Spleen (tissue), 11 donors: ENCODE results near the gene PRDM16. TPM values are rescaled to one million over a fixed set of nuclear protein-coding genes. Genes with fewer than 3 reads are reported as not detected.

Source experiments
- DNase-seq: peaks from one replicate; pipeline ENCODE4 v3.0.0-alpha.2; 2020
- H3K27ac ChIP-seq, 8 donors: fragments of 200-600 bp; sonication (generic) in 7 of 8; 1 replicate in 4 of 8; 2 replicates in 4 of 8; pipeline versions ENCODE4 v1.5.0 to v1.8.0; 2016 to 2021; ENCODE audit warnings: inconsistent platforms in 4 of 8, mild to moderate bottlenecking in 4 of 8, moderate library complexity in 1 of 8
- H3K27me3 ChIP-seq, 7 donors: fragments of 200-600 bp; sonication (generic) in 6 of 7; replicated peaks in 1 of 7; 1 replicate in 4 of 7; 2 replicates in 3 of 7; pipeline versions ENCODE4 v1.5.0 to v1.8.0; 2016 to 2021; ENCODE audit warnings: inconsistent platforms in 3 of 7, mild to moderate bottlenecking in 1 of 7
- H3K36me3 ChIP-seq, 6 donors: fragments of 200-600 bp; sonication (generic) in 5 of 6; 1 replicate in 4 of 6; 2 replicates in 2 of 6; pipeline versions ENCODE4 v1.5.0 to v1.8.0; 2016 to 2021; ENCODE audit warnings: inconsistent platforms in 2 of 6
- H3K4me1 ChIP-seq, 6 donors: fragments of 200-600 bp; sonication (generic) in 5 of 6; 1 replicate in 3 of 6; 2 replicates in 3 of 6; pipeline versions ENCODE4 v1.5.0 to v1.8.0; 2016 to 2021; ENCODE audit warnings: inconsistent platforms in 3 of 6
- H3K4me3 ChIP-seq, 8 donors: fragments of 200-600 bp; sonication (generic) in 7 of 8; 1 replicate in 4 of 8; 2 replicates in 4 of 8; pipeline versions ENCODE4 v1.5.0 to v1.8.0; 2016 to 2021; ENCODE audit warnings: inconsistent platforms in 4 of 8, mild to moderate bottlenecking in 4 of 8, moderate library complexity in 2 of 8
- H3K9me3 ChIP-seq, 8 donors: fragments of 200-600 bp; sonication (generic) in 7 of 8; 1 replicate in 4 of 8; 2 replicates in 4 of 8; pipeline versions ENCODE4 v1.5.0 to v1.8.0; 2016 to 2021; ENCODE audit warnings: inconsistent platforms in 4 of 8
- CTCF ChIP-seq, 11 experiments: fragments of 200-600 bp in 7 of 11; fragments of 450-650 bp in 4 of 11; sonication (generic) in 4 of 11; IDR thresholded peaks in 8 of 11; conservative IDR thresholded peaks in 3 of 11; 1 replicate in 7 of 11; 2 replicates in 4 of 11; pipeline versions ENCODE4 v1.4.0 to v1.8.0; 2016 to 2021; ENCODE audit warnings: antibody characterized with exemption in 11 of 11, inconsistent platforms in 4 of 11, mild to moderate bottlenecking in 1 of 11
- POLR2A ChIP-seq, 3 donors: fragments of 450-650 bp; IDR thresholded peaks; one replicate each; pipeline ENCODE4 v1.5.1; 2017; ENCODE audit warnings: antibody characterized with exemption in 3 of 3, mild to moderate bottlenecking in 1 of 3
- POLR2AphosphoS5 ChIP-seq, 3 donors: sonication (generic); formaldehyde crosslinking; IDR thresholded peaks; one replicate each; pipeline ENCODE4 v1.5.1; 2017; ENCODE audit warnings: antibody characterized with exemption in 3 of 3
- WGBS, 5 donors: extraction: QIAGEN DNeasy Blood & Tissue Kit in 3 of 5; methylation state at CpG; one replicate each; pipeline versions ENCODE4 v1.1.5 to v1.1.7; 2013 to 2018; 5-methylcytosine and 5-hydroxymethylcytosine counted together
- intact Hi-C: fragments of 100-400 bp; cut with DNase I; formaldehyde crosslinking; loops from one replicate; pipeline ENCODE4 v1.15.0; 2023; ENCODE audit warnings: low total_unique reads
- polyA plus RNA-seq, 3 donors: library from polyadenylated mRNA; stranded (reverse); fragments of 200-250 nt; gene quantifications; one replicate each; pipeline ENCODE4 v1.2.1, GENCODE V29; 2013
- total RNA-seq, 7 donors: library from RNA; depleted of rRNA in 3 of 7; stranded (reverse); fragments of >200 nt in 3 of 7; fragmentation: NEBNext Ultra II Directional in 4 of 7; extraction: Animal tissue kit (Norgen Biotek cat#: 25700) in 4 of 7; gene quantifications; one replicate each; pipeline versions ENCODE4 v1.1.0 to v1.2.1, GENCODE V29; 2016 to 2021
- donor health status: healthy with polysubstance abuse.
- donor health status: DM: no; HTN: no; CAD: no; lungs with moderate emphysema.
- donor health status: DM: no; HTN: no; CAD: no.
- donor health status: Bipolar disorder and iron deficiency.
- donor health status: healthy.
- donor health status: DM: no; HTN: no; CAD: no.
- donor health status: DM: yes; HTN: yes; CAD: no.

Gene PRDM16
- total and polyA plus RNA-seq, 10 donors, result 0.43 to 3.2 (median 1.4) TPM

- H3K36me3 ChIP-seq, result no peaks in the 10 kb centered on the region
- intact Hi-C loops, result no loop called here
Observed at GRCh38 chr1:3377166-3377565, 308.2 kb downstream of the PRDM16 start.

GRCh38 chr1:3377604-3378279 is 308.7 kb downstream of the PRDM16 start:
- no peak for DNase-seq
- no peak overlapping the region for H3K4me3 ChIP-seq
- no peak overlapping the region for H3K27ac ChIP-seq
- intact Hi-C loops, result no loop called here
- no peaks in the 10 kb centered on the region for H3K36me3 ChIP-seq
- peaks cover 0 to 11% (median 0%) of the 10 kb centered on the region in 6 donors for H3K4me1 ChIP-seq
- peaks cover 0 to 69% (median 4%) of the 10 kb centered on the region in 7 donors for H3K27me3 ChIP-seq
- no peaks in the 10 kb centered on the region for H3K9me3 ChIP-seq
- TF ChIP-seq CTCF (IDR thresholded peaks at IDR 0.05 in 8 of 11, conservative IDR thresholded peaks at IDR 0.05 in 3 of 11) (no peak), POLR2A (IDR thresholded peaks at IDR 0.05) (no peak), POLR2AphosphoS5 (IDR thresholded peaks at IDR 0.05) (no peak)
- WGBS, 5 donors, result 87 to 91% (median 90%) methylated on average over 15 to 24 of the region's 24 CpGs

More at GRCh38 chr1:3377166-3377565, 308.2 kb downstream of the PRDM16 start:
- H3K4me3 ChIP-seq, result no peak overlapping the region
- DNase-seq, result no peak
- WGBS, 5 donors, result 83 to 93% (median 89%) methylated on average over 9 to 12 of the region's 12 CpGs
- H3K9me3 ChIP-seq, result no peaks in the 10 kb centered on the region
- TF ChIP-seq POLR2AphosphoS5 (IDR thresholded peaks at IDR 0.05) (no peak), POLR2A (IDR thresholded peaks at IDR 0.05) (no peak), CTCF (IDR thresholded peaks at IDR 0.05 in 8 of 11, conservative IDR thresholded peaks at IDR 0.05 in 3 of 11) (no peak)
- H3K27me3 ChIP-seq, result peaks cover 0 to 66% (median 4%) of the 10 kb centered on the region in 7 donors
- no peak overlapping the region for H3K27ac ChIP-seq
- peaks cover 0 to 17% (median 0%) of the 10 kb centered on the region in 6 donors for H3K4me1 ChIP-seq

- no peak overlapping the region for H3K27ac ChIP-seq
- peaks cover 0 to 3% (median 0%) of the 10 kb centered on the region in 6 donors for H3K4me1 ChIP-seq
- intact Hi-C loops, result no loop called here
- 88 to 95% (median 92%) methylated on average over 15 to 17 of the region's 17 CpGs for WGBS, 5 donors
- TF ChIP-seq POLR2A (IDR thresholded peaks at IDR 0.05) (no peak), CTCF (IDR thresholded peaks at IDR 0.05 in 8 of 11, conservative IDR thresholded peaks at IDR 0.05 in 3 of 11) (no peak), POLR2AphosphoS5 (IDR thresholded peaks at IDR 0.05) (no peak)
- H3K9me3 ChIP-seq, result no peaks in the 10 kb centered on the region
- peaks cover 0 to 69% (median 4%) of the 10 kb centered on the region in 7 donors for H3K27me3 ChIP-seq
- H3K4me3 ChIP-seq, result no peak overlapping the region
- no peak for DNase-seq
- no peaks in the 10 kb centered on the region for H3K36me3 ChIP-seq
Observed at GRCh38 chr1:3378411-3379208, 309.6 kb downstream of the PRDM16 start.

- H3K4me3 ChIP-seq, result no peak overlapping the region
- TF ChIP-seq CTCF (IDR thresholded peaks at IDR 0.05 in 8 of 11, conservative IDR thresholded peaks at IDR 0.05 in 3 of 11) (no peak), POLR2AphosphoS5 (IDR thresholded peaks at IDR 0.05) (no peak), POLR2A (IDR thresholded peaks at IDR 0.05) (no peak)
- intact Hi-C loops, result no loop called here
- H3K9me3 ChIP-seq, result no peaks in the 10 kb centered on the region
- WGBS, 5 donors, result 79 to 88% (median 84%) methylated on average over 6 of the region's 6 CpGs
- peaks cover 0 to 64% (median 0%) of the 10 kb centered on the region in 7 donors for H3K27me3 ChIP-seq
- DNase-seq, result no peak
- H3K36me3 ChIP-seq, result no peaks in the 10 kb centered on the region
- H3K4me1 ChIP-seq, result peaks cover 0 to 3% (median 0%) of the 10 kb centered on the region in 6 donors
- no peak overlapping the region for H3K27ac ChIP-seq
Observed at GRCh38 chr1:3379934-3380333, 310.9 kb downstream of the PRDM16 start.
